Measurements from ENCODE around the gene FBXW12.
"Not testable (repeated sequence)": the region's sequence is repeated elsewhere in the genome, so short reads cannot be mapped to it uniquely, and the experiment has no call there.

The FBXW12 gene

GRCh38 chr3:48372862-48373435 lies 930 bp downstream of the FBXW12 start:
- no peak for DNase-seq

GRCh38 chr3:48387634-48388033 lies 15.6 kb downstream of the FBXW12 start:
- no peak for DNase-seq

GRCh38 chr3:48388966-48389365 lies 16.9 kb downstream of the FBXW12 start:
- no peak for DNase-seq

DNA sequence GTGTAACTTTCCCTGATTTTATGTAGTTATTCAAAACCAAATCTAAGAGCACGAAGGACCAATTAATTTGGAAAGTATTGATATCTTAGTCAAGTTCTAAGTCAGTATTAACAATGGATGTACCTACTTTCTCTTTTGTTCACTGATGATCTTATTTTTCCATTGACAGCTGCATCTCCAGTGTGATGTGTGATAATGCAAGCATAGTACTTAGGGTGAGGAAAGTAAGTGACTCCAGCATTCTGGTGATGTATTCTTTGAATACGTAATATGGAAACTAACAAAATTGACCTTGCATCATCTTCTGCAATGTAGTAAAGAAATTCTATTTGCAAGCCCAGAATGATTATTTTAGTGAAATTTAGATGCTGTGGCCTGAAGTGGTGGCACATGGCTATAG lies 22.4 kb downstream of the FBXW12 start:
- no peak for DNase-seq

- DNase-seq: no peak
These were observed 23.7 kb downstream of the FBXW12 start for GRCh38 chr3:48395714-48396113.

GRCh38 chr3:48397767-48398681 lies 26.0 kb downstream of the FBXW12 start:
- DNase-seq: no peak

DNA sequence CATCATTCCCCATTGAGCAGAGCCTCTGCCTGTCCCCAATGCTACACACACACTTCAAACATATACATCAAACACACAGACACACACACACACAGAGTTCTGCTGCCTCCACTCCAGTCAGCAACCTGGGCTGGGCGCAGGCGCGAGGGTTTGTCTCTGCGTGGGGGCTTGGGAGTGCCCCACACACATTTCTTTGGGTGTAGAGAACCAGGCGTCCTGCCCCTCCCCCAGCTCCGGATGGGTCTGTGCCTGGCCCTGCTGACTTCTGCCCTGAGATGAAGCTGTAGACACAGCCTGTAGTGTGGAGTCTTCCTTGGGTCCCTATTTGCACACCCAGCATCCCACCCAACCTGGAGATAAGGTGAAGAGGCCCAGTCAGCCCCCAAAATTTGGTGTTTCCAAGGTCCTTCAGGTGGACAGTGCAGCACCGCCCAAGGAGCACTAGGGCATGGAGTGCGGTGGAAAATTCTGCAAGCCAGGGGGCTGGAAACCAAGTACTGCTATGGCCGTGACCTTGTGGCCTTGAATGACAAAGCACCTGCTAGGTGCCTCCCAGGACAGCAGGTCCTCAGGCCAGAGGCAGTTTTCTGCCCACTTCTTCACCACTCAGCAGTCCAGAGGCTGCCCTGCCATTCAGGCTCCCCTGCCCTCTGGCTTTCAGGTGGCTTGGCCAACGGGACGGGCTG lies 26.8 kb downstream of the FBXW12 start:
- DNase-seq: no peak

GRCh38 chr3:48399387-48400172 lies 27.6 kb downstream of the FBXW12 start:
- no peak for DNase-seq

DNA sequence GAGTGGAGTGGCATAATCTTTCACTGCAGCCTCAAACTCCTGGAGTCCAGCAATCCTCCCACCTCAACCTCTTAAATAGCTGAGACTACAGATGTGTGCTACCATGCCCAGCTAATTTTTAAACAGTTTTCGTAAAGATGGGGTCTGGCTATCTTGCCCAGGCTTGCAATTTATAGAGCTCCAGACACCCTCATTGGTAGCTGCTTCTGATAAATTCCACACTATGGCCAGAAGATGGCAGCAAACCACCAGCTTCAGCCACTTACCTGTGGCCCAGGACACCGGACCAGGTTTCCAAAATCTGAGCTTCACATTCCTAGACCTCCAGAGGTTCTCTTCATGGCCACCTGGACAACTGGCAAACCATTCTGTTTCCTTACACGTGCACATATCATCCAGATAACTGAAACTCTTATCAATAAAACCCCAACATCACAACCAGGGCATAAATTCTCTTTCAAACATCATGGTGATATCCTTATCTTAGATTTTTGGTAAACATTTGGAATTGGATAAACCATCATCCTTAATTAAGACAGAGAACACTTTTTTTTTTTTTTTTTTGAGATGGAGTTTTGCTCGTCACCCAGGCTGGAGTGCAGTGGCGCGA lies 28.9 kb downstream of the FBXW12 start:
- peak; percentile 3 for DNase-seq

GRCh38 chr3:48401434-48401901 lies 29.4 kb downstream of the FBXW12 start:
- DNase-seq: not testable (repeated sequence)

DNA sequence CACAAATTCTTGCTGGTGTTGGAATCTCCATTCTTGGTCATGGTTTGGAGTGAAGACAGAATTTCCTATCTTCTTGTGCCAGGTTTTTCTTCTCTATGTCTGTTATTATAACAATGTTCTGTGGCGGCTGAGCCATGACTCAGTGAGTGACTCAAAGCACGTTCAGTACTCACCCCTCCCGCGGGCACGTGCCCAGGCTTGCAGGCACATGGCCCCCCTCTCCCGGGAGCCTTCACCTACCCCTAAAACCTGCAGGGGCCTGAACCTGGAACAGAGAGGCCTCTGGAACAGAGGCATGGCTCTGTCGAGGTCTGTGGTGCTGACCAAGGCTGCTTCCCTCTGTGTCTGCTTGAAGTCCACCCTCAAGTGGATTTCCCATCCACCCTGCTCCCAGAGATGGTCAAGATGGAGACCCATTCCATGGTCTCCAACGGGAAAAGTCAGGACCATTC lies 30.3 kb downstream of the FBXW12 start:
- no peak for DNase-seq

GRCh38 chr3:48402907-48403306 lies 30.9 kb downstream of the FBXW12 start:
- DNase-seq: no peak

DNA sequence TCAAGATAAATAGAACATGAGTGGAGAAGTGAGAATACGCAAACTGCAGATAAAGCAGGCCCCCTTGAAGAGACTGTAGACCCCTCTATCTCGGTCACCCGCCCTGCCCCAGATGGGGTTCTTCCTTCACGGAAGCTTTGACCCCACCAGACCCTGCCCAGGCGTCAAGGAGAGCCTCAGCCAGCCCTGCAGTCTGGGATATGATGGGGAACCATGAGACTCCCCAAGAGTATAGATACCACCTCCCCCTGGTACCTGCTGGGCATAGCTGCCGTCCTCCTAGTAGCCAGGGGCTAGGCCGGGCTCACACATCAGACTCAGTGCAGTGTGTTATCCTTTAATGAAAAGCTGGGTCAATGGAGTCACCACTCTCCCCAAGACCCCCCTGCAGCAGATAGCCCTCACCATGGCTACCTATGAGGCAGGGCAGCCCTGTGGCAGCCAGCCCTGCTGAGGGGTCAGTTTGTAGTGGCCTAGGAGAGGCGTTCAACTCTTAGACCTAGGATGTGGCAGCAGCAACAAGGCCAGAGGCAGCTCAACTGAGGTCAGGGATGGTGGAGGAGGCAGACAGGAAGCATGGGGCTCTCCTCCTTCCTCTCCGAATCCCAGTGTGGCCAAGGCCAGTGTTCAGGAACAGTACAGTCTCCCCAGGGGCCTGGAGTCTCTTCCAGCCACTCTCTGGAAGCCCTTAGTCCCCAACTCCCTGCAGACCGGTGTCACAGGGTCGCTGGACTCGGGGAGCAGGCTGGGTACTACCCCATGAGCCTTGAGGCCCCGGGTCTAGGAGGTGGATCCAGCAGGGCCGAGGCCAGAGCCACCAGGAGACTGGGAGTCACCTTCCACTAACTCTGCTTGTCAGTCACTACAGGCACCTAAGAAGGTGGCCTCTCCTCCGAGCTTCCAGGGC lies 31.8 kb downstream of the FBXW12 start:
- no peak for DNase-seq

- DNase-seq: no peak
These were observed 32.7 kb downstream of the FBXW12 start for GRCh38 chr3:48404440-48405342.

GRCh38 chr3:48405343-48405881 lies 33.4 kb downstream of the FBXW12 start:
- no peak for DNase-seq

DNA sequence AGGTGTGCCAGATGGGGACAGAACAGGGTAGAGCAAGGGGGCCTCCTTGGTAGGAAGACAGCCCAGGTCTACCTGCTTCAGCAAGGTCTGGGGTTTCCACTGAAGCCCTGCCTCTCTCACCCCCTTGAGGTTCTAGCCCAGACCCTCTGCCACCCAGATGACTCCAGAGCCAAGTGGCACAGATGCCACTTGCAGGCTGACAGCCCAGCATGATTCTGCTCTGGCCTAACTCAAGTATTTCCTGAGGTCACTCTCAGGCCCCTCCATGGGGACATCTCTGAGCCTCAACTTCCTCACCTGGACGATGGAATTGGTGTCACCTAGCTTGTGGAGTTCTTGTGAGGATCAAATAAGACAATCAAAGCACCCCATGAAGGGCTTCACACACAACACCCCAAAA lies 34.0 kb downstream of the FBXW12 start:
- DNase-seq: no peak

GRCh38 chr3:48406443-48407431 lies 34.7 kb downstream of the FBXW12 start:
- no peak for DNase-seq

GRCh38 chr3:48407542-48408099 lies 35.6 kb downstream of the FBXW12 start:
- DNase-seq: no peak
